OCI-LY3 (cell line): ENCODE measurements around the gene PTPRN2.

Source experiments
- CTCF ChIP-seq: fragments of 200-600, 300-600 bp; sonication (generic); IDR thresholded peaks from 2 replicates; pipeline ENCODE4 v1.5.1; 2014; ENCODE audit warnings: antibody characterized with exemption, low read length, low read depth
- EZH2phosphoT487 ChIP-seq: fragments of 200-600 bp; shearing (Covaris generic); IDR thresholded peaks from 2 replicates; pipeline ENCODE4 v1.6.1; 2018; ENCODE audit warnings: antibody characterized with exemption, mixed run types, low read depth

DNA sequence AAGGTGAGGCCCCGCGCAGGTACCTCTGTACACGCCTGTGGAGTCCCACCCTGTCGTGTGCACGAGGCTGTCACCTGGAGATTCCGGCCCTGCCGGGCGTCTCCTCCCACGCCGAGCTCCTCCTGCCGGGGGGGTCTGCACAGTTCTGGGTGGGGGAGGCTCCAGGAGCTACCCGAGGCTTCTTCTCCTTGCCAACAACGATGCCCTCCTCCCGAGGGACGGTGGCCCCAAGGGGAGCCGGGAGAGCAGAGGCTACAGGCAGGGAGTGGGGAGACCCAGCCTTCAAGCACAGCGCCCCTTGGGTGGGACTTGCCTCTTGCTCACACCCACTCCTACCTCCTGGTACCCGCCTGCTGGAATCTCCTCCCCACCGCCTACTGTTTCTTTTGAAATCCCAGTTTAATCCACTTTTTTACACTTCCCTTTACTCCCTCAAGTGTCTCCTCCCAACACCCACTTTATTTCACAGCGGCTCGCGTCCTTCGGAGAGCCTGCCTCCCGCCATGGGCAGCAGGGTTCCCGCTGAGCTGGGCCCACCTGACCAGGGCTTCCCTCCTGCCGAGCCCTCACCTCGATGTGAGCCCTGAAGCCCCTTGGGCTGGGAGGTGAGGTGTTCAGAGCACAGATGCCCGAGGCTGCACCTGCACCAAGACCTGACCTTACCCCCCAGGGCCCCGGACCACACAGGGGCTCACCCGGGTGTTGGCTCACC, 912.8 kb downstream of the PTPRN2 start:
- TF ChIP-seq CTCF (no peak), EZH2phosphoT487 (no peak)
